ENCODE results near the gene BCAP31.

DNA sequence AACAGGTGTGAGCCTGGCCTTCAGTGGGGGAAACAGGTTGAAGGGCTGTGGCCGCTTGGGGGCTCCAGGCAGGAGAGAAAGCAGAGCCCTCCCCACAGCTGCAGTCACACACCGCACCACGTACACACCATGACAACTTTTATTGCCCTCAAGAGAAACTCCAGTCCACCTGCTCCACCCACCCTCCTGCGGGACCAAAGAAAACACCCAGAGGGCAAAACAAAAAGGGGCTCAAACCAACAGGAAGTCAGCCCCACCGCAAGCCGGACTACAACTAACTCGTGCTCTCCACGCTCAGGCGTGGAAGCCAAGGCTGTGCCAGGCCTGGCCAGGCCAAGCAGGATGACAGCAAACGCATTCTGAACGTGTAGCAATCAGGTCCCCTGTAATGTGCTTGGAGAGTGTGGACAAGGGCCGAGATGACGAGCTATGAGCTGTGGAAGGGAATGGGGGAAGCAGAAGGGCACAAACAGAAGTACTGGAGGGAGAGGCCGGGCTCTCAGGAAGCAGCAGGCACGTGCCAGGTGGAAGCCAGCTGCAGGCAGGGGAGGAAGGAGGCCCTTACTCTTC is 23.7 kb downstream of the BCAP31 start:
- TF ChIP-seq, protein P1, sequence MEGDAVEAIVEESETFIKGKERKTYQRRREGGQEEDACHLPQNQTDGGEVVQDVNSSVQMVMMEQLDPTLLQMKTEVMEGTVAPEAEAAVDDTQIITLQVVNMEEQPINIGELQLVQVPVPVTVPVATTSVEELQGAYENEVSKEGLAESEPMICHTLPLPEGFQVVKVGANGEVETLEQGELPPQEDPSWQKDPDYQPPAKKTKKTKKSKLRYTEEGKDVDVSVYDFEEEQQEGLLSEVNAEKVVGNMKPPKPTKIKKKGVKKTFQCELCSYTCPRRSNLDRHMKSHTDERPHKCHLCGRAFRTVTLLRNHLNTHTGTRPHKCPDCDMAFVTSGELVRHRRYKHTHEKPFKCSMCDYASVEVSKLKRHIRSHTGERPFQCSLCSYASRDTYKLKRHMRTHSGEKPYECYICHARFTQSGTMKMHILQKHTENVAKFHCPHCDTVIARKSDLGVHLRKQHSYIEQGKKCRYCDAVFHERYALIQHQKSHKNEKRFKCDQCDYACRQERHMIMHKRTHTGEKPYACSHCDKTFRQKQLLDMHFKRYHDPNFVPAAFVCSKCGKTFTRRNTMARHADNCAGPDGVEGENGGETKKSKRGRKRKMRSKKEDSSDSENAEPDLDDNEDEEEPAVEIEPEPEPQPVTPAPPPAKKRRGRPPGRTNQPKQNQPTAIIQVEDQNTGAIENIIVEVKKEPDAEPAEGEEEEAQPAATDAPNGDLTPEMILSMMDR (IDR thresholded peaks at IDR 0.05), result no peak
- no peak for TF ChIP-seq ZNF317 (CRISPR knock-in tag; IDR thresholded peaks at IDR 0.05; ENCODE audit: borderline replicate concordance, low read depth)
- TF ChIP-seq SP1 (CRISPR knock-in tag; conservative IDR thresholded peaks at IDR 0.05), result no peak
- no peak for TF ChIP-seq CREM (CRISPR knock-in tag; IDR thresholded peaks at IDR 0.05)
- TF ChIP-seq CBFB (CRISPR knock-in tag; IDR thresholded peaks at IDR 0.05; ENCODE audit: low read depth), result no peak

All from WTC11 (cell line).